Measurements from ENCODE around the gene IL17B.

Gene IL17B

GRCh38 chr5:149376104-149376503, 3.0 kb downstream of the IL17B start:
- DNase-seq = no peak

- DNase-seq = no peak
These were observed 3.7 kb downstream of the IL17B start for GRCh38 chr5:149375434-149375833.

GRCh38 chr5:149374801-149375200, 4.3 kb downstream of the IL17B start:
- DNase-seq = no peak

DNA sequence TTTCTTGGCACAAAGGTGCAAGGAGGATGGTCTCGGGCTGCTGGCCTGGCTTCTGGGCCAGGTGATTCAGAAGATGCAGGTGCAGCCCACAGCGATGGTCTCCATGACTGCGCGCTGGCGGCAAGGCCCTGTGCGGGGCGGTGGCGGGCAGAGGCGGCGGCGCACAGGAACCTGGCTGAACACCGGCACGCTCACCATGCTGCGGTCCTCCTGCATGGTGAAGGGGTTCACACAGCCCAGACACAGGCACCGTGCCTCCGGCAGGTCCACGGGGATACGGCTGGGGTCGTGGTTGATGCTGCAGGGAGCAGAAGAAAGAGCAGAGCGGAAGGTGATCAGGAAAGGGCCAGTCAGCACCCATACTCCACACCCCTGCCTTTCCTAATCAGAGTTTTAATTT, 4.8 kb downstream of the IL17B start:
- DNase-seq = no peak

GRCh38 chr5:149372932-149373331, 6.2 kb downstream of the IL17B start:
- no peak for DNase-seq

- DNase-seq = no peak
These were observed 6.9 kb downstream of the IL17B start for GRCh38 chr5:149372076-149372795.

GRCh38 chr5:149371296-149371962, 7.7 kb downstream of the IL17B start:
- DNase-seq = peak; percentile 85

GRCh38 chr5:149370878-149371277, 8.2 kb downstream of the IL17B start:
- DNase-seq = no peak

DNA sequence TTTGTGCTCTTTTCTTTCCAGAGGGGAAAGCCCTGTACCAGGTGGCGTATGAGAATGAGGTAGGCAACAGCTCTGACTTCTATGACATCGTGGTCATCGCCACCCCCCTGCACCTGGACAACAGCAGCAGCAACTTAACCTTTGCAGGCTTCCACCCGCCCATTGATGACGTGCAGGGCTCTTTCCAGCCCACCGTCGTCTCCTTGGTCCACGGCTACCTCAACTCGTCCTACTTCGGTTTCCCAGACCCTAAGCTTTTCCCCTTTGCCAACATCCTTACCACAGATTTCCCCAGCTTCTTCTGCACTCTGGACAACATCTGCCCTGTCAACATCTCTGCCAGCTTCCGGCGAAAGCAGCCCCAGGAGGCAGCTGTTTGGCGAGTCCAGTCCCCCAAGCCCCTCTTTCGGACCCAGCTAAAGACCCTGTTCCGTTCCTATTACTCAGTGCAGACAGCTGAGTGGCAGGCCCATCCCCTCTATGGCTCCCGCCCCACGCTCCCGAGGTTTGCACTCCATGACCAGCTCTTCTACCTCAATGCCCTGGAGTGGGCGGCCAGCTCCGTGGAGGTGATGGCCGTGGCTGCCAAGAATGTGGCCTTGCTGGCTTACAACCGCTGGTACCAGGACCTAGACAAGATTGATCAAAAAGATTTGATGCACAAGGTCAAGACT, 11.0 kb downstream of the IL17B start:
- DNase-seq = no peak

GRCh38 chr5:149367249-149367971, 11.7 kb downstream of the IL17B start:
- peak; percentile 78 for DNase-seq

- DNase-seq = no peak
These were observed 12.8 kb downstream of the IL17B start for GRCh38 chr5:149366169-149366729.

DNA sequence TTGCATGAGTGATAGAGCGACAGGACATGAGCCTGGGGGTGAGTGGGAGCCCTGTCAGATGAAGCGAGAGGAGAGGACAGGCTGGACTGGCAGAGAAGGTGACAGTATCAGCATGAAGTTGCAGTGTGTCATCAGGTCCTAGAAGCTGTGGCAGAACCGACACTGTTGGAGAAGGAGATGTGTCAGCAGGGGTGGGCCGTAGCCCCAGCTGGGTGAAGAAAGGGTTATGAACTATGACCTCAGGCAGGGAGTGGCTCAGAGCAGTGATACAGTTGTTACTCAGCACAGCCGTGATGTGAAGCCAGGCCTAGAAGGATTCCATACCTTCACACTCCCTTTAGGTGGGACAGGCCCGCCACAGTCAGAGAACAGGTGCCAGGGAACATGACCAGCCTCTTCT, 13.7 kb downstream of the IL17B start:
- DNase-seq = no peak

GRCh38 chr5:149364719-149365118, 14.4 kb downstream of the IL17B start:
- DNase-seq = no peak

DNA sequence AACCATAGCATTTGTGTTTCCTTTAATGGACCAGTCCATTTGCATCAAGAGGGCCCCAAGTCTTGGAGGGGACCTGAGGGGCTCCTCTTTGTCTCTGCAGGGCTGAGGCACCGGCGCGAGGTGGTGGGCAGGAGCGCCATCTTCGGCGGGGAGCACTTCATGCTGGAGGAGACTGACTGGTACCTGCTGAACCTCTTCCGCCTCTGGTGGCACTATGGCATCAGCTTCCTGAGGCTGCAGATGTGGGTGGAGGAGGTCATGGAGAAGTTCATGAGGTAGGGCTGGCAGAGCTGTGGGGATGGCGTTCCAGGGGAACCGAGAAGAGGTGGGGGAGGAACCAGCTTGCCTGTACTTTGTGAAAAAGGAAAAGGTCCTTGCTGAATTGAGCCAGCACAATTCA, 15.2 kb downstream of the IL17B start:
- DNase-seq = no peak

- no peak for DNase-seq
These were observed 15.7 kb downstream of the IL17B start for GRCh38 chr5:149363358-149363757.

GRCh38 chr5:149362541-149362940, 16.6 kb downstream of the IL17B start:
- no peak for DNase-seq

DNA sequence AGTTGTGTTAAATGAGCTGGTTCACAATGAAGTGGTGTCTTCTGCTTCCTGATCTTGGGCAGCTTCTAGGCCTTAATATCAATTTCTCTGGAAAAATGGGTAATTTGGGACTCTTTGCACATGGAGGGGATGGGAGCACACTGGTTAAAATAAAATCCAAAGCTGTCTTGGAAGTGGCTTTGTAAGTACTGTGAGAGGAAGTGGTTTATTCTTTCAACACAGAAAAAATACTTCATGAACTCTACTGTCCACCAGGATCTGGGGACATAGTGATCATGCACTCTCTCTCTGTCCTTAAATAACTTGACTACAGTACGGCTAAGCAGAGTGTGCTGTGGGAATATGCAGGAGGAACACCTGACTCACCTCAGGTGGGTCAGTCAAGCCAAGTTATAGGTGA, 18.8 kb downstream of the IL17B start:
- DNase-seq = no peak

- DNase-seq = no peak
These were observed 20.1 kb downstream of the IL17B start for GRCh38 chr5:149358868-149359495.

- DNase-seq = no peak
These were observed 20.8 kb downstream of the IL17B start for GRCh38 chr5:149358294-149358651.

DNA sequence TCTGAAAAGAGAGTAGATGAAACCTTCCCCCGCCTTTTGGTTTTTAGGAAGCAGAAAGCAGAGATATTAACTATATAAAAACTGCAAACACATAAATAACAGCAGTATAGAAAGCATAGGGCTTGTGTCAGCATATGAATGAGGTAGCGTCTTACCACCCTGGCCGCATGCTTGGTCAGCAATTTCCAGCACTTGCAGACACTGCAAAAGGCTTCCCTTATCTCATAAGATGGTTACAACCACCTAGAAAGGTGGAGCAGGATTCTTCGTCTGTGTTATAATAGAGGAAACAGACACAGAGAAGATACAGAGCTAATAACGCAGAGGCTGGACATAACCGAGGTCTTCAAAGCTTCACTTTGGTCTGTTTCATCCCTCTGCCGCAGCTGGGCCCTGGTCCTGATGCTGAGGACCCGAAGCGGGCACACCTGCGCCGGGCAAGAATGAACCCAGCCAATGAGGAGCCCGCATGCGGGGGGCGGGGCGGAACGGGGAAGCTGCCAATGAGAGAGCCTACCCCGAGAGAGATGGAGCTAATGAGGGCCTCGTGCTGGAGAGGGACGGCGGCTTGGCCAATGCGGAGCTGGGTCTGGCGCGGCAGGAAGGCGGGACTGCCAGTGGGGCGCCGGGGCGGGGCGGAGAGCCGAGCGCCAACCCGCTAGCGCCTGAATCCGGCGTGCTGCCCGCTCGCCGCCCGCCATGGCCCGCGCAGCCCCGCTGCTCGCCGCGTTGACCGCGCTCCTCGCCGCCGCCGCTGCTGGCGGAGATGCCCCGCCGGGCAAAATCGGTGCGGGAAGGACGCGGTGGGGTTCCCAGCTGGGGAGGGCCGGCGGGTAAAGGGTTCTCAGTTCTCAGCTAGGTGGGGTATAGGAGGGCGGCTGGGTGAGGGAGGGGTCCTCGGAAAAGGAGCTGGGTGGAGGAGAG, 21.5 kb downstream of the IL17B start, which contains the start of gene PCYOX1L:
Gene PCYOX1L, plus strand, starts transcription at position 677 of the 924 bp plus-strand sequence. Its CDS starts 23 bp downstream, at position 700.
- peak; percentile 93 for DNase-seq

DNA sequence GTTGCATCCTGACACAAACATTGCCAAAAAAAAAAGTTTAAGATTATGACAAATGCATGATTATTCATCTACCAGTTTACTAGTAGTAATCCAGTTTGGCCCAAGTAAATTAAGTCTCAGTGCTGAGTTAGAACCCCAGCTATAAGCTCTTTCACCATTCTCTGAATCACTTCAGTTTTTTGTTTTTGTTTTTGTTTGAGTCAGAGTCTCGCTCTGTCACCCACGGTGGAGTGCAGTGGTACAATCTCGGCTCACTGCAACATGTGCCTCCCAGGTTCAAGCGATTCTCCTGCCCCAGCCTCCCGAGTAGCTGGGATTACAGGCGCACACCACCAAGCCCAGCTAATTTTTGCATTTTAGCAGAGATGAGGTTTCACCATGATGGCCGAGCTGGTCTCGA, 22.7 kb downstream of the IL17B start:
- DNase-seq = no peak

Measured in activated CD8-positive, alpha-beta memory T cell treated with anti-CD3 and anti-CD28 coated beads for 24 hours (primary cell).